MM.1S (cell line): ENCODE data around the gene TMEM17.

Experiments
- DNase-seq: peaks from one replicate; pipeline ENCODE4 v3.0.0-alpha.2; 2015
- H2AFZ ChIP-seq: fragments of 300-600 bp; sonication (generic); 2 replicates; pipeline ENCODE4 v1.6.0; 2016; ENCODE audit warnings: antibody characterized with exemption, low read length
- H3F3A ChIP-seq: fragments of 300-600 bp; sonication (generic); 2 replicates; pipeline ENCODE4 v1.6.1; 2016; ENCODE audit warnings: mild to moderate bottlenecking, antibody characterized with exemption, low read length, moderate library complexity, mixed read lengths; ENCODE audit not compliant: insufficient read depth
- H3K27ac ChIP-seq: fragments of 300-600 bp; sonication (generic); 2 replicates; pipeline ENCODE4 v1.5.1; 2016; ENCODE audit warnings: mild to moderate bottlenecking, low read length
- H3K27me3 ChIP-seq: fragments of 300-600 bp; sonication (generic); replicated peaks from 2 replicates; pipeline ENCODE4 v1.6.0; 2016; ENCODE audit warnings: low read length; ENCODE audit not compliant: insufficient read depth
- H3K36me3 ChIP-seq: fragments of 300-600 bp; sonication (generic); replicated peaks from 2 replicates; pipeline ENCODE4 v1.6.1; 2016; ENCODE audit warnings: mild to moderate bottlenecking, low read length, mixed read lengths; ENCODE audit not compliant: insufficient read depth
- H3K4me1 ChIP-seq: fragments of 300-600 bp; sonication (generic); 2 replicates; pipeline ENCODE4 v1.6.1; 2016; ENCODE audit warnings: low read length, mixed read lengths
- H3K4me2 ChIP-seq: fragments of 300-600 bp; sonication (generic); 2 replicates; pipeline ENCODE4 v1.6.0; 2016; ENCODE audit warnings: low read depth, low read length
- H3K4me3 ChIP-seq: fragments of 300-600 bp; sonication (generic); 2 replicates; pipeline ENCODE4 v1.5.1; 2016; ENCODE audit warnings: low read length, mixed read lengths
- H3K79me2 ChIP-seq: fragments of 300-600 bp; sonication (generic); 2 replicates; pipeline ENCODE4 v1.6.1; 2016; ENCODE audit warnings: mixed run types, low read length, mixed read lengths
- H3K9ac ChIP-seq: fragments of 300-600 bp; sonication (generic); 2 replicates; pipeline ENCODE4 v1.6.1; 2016; ENCODE audit warnings: low read length, mixed read lengths
- H3K9me2 ChIP-seq: fragments of 300-600 bp; sonication (generic); replicated peaks from 2 replicates; pipeline ENCODE4 v1.6.1; 2016; ENCODE audit warnings: mild to moderate bottlenecking, low read length, mixed read lengths; ENCODE audit not compliant: insufficient read depth
- H3K9me3 ChIP-seq: fragments of 300-600 bp; sonication (generic); replicated peaks from 2 replicates; pipeline ENCODE4 v1.6.1; 2016; ENCODE audit warnings: mild to moderate bottlenecking, low read length, mixed read lengths; ENCODE audit not compliant: insufficient read depth
- H4K20me1 ChIP-seq: fragments of 300-600 bp; sonication (generic); 2 replicates; pipeline ENCODE4 v1.6.1; 2016; ENCODE audit warnings: mild to moderate bottlenecking, low read length, moderate library complexity, mixed read lengths; ENCODE audit not compliant: insufficient read depth
- EZH2 ChIP-seq: fragments of 300-600 bp; sonication (generic); optimal IDR thresholded peaks from 2 replicates; pipeline ENCODE3; 2017; ENCODE audit warnings: low read depth, mild to moderate bottlenecking, antibody characterized with exemption, low read length, mixed read lengths
- EZH2phosphoT487 ChIP-seq: fragments of 300-600 bp; sonication (generic); IDR thresholded peaks from 2 replicates; pipeline ENCODE4 v1.6.1; 2018; ENCODE audit warnings: antibody characterized with exemption, low read length
- TF ChIP-seq, protein P1 (sequence below): fragments of 300-600 bp; sonication (generic); IDR thresholded peaks from 2 replicates; pipeline ENCODE4 v1.5.1; 2016; ENCODE audit warnings: antibody characterized with exemption, low read length, mixed read lengths

Gene TMEM17

DNA sequence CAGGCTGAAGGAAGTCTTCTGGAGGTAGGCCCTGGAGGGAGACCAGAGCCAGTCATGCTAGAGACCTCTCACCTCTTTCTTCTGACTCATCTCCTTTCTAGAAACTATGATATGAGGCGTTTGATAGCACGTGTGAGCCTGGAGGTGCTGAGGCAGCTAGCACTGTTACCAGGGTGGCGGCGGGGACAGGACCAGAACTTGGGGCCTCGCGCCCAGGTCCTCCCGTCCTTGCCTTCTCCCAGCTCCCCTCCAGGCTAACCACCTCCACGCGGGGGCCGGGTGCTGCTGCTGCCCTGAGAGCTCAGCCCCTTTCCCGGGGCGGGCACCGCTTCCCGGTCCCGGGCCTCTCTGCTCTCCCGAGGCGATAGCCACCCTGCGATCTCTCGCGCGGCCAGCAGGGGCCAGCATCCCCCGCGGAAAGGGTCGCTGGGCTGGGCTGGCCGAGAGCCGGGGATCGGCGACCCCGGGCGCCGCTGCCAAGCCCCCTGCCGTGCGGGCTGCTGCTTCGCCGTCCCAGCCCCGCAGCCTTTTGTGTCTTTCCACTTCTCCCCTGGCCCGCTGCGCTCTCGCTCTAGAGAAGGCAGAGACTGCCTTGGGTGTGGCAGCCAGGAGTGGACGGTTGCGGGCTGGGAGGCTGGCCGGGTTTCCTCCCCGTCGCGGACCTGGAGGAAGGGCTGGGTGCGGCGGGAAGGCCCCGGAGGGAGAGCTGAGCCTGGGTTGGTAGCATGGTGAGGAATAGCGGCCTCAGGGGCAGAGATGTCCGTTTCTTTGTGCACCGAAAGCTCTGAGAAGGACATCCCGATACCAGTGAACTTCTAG lies 49.1 kb downstream of the TMEM17 start:
- no peaks in the 10 kb centered on the region for H3K36me3 ChIP-seq
- H2AFZ ChIP-seq: peak overlapping the region; percentile 95
- DNase-seq: peak; percentile 49
- peak overlapping the region; percentile 31; the same call in 1 of the 2 replicates for H3K9ac ChIP-seq
- TF ChIP-seq, protein P1, sequence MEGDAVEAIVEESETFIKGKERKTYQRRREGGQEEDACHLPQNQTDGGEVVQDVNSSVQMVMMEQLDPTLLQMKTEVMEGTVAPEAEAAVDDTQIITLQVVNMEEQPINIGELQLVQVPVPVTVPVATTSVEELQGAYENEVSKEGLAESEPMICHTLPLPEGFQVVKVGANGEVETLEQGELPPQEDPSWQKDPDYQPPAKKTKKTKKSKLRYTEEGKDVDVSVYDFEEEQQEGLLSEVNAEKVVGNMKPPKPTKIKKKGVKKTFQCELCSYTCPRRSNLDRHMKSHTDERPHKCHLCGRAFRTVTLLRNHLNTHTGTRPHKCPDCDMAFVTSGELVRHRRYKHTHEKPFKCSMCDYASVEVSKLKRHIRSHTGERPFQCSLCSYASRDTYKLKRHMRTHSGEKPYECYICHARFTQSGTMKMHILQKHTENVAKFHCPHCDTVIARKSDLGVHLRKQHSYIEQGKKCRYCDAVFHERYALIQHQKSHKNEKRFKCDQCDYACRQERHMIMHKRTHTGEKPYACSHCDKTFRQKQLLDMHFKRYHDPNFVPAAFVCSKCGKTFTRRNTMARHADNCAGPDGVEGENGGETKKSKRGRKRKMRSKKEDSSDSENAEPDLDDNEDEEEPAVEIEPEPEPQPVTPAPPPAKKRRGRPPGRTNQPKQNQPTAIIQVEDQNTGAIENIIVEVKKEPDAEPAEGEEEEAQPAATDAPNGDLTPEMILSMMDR: peak; percentile 79
- no peak for TF ChIP-seq EZH2phosphoT487
- H3K27ac ChIP-seq: no peak overlapping the region
- no peaks in the 10 kb centered on the region for H4K20me1 ChIP-seq
- no peaks in the 10 kb centered on the region for H3F3A ChIP-seq
- H3K79me2 ChIP-seq: no peaks in the 10 kb centered on the region
- peaks cover 4% of the 10 kb centered on the region; the same call in 1 of the 2 replicates for H3K4me1 ChIP-seq
- peak overlapping the region; percentile 94 for H3K4me2 ChIP-seq
- no peaks in the 10 kb centered on the region for H3K9me2 ChIP-seq
- H3K27me3 ChIP-seq: no peaks in the 10 kb centered on the region
- H3K9me3 ChIP-seq: no peaks in the 10 kb centered on the region
- peak overlapping the region; percentile 78 for H3K4me3 ChIP-seq

- H3K4me3 ChIP-seq: no peak overlapping the region
- no peak for DNase-seq
- H4K20me1 ChIP-seq: no peaks in the 10 kb centered on the region
- H3K4me1 ChIP-seq: peaks cover 4% of the 10 kb centered on the region; the same call in 1 of the 2 replicates
- peak overlapping the region; percentile 31; the same call in 1 of the 2 replicates for H3K9ac ChIP-seq
- peak overlapping the region; percentile 95 for H2AFZ ChIP-seq
- H3K9me3 ChIP-seq: no peaks in the 10 kb centered on the region
- no peaks in the 10 kb centered on the region for H3K27me3 ChIP-seq
- H3K9me2 ChIP-seq: no peaks in the 10 kb centered on the region
- peak overlapping the region; percentile 94; the same call in 1 of the 2 replicates for H3K4me2 ChIP-seq
- no peak overlapping the region for H3K27ac ChIP-seq
- TF ChIP-seq EZH2 (no peak), EZH2phosphoT487 (no peak)
- TF ChIP-seq, protein P1: no peak
- no peaks in the 10 kb centered on the region for H3F3A ChIP-seq
- no peaks in the 10 kb centered on the region for H3K36me3 ChIP-seq
- no peaks in the 10 kb centered on the region for H3K79me2 ChIP-seq
Observed at GRCh38 chr2:62455957-62456692, 49.9 kb downstream of the TMEM17 start.

- Histone ChIP-seq H3K4me1 (peaks cover 4% of the 10 kb centered on the region; the same call in 1 of the 2 replicates), H3K27ac (no peak overlapping the region), H3K9me3 (no peaks in the 10 kb centered on the region), H3K79me2 (no peaks in the 10 kb centered on the region), H3K27me3 (no peaks in the 10 kb centered on the region), H3K9ac (no peak overlapping the region), H4K20me1 (no peaks in the 10 kb centered on the region), H2AFZ (no peak overlapping the region), H3K4me2 (no peak overlapping the region), H3K4me3 (no peak overlapping the region), H3K36me3 (no peaks in the 10 kb centered on the region), H3F3A (no peaks in the 10 kb centered on the region), H3K9me2 (no peaks in the 10 kb centered on the region)
- no peak for DNase-seq
- TF ChIP-seq EZH2: no peak
- TF ChIP-seq, protein P1: no peak
- no peak for TF ChIP-seq EZH2phosphoT487
Observed at GRCh38 chr2:62453955-62454354, 52.0 kb downstream of the TMEM17 start.
